ENCODE data around the gene FCGR2B. TPM values are rescaled to one million over a fixed set of nuclear protein-coding genes. Genes with fewer than 3 reads are reported as not detected.
A peak's percentile ranks its signal among the peaks of the same experiment; 100 is the strongest.

The FCGR2B gene
- total RNA-seq, 1 experiment from 2014 or later = 0.15 TPM

GRCh38 chr1:161725908-161726472 is 63.0 kb downstream of the FCGR2B start:
- intact Hi-C loops (cut with micrococcal nuclease; ENCODE audit: unreplicated experiment) = no loop called here
- POLR2A ChIA-PET = no interaction called here
- ATAC-seq = peak; percentile 70
- in situ Hi-C loops (cut with HindIII; ENCODE audit: low pct_unique_long_range_greater_than_20kb, low sequenced_read_pairs) = loop anchor here (25.0 kb wide), 1 partner anchor 189 kb away; the partner anchor contains the start of gene FCGR3A
- Histone ChIP-seq H3K4me3 (ENCODE audit: low read depth in 2 of 2, low read length in 2 of 2) (peak overlapping the region; percentile 56 to 89), H3K27me3 (ENCODE audit: control insufficient read depth, insufficient read depth, low read length) (no peaks in the 10 kb centered on the region), H3K4me1 (ENCODE audit: control insufficient read depth, insufficient read depth, low read length) (peaks cover 6% of the 10 kb centered on the region; the same call in 1 of the 2 replicates), H3K27ac (ENCODE audit: low read length) (peak overlapping the region; percentile 68), H3K36me3 (ENCODE audit: control insufficient read depth, insufficient read depth, low read length) (no peaks in the 10 kb centered on the region; the same call in 1 of the 2 replicates), H3K9me3 (ENCODE audit: control insufficient read depth, insufficient read depth, low read depth, low read length) (no peaks in the 10 kb centered on the region)
- DNase-seq (ENCODE audit: low read depth, low spot score) = no peak
- CTCF ChIA-PET = interaction anchor here (1.4 to 2.4 kb wide), 2 partner anchors 12 to 15 kb away, joined by 4 to 9 read pairs; no protein-coding TSS in a partner anchor
- TF ChIP-seq REST (IDR thresholded peaks at IDR 0.05; ENCODE audit: insufficient read depth in 1 of 2, low read depth in 2 of 2, low read length in 1 of 2) (no peak), SIN3A (IDR thresholded peaks at IDR 0.05; ENCODE audit: borderline replicate concordance, insufficient read depth, low read depth, low read length) (no peak), POLR2AphosphoS5 (IDR thresholded peaks at IDR 0.05; ENCODE audit: low read depth, low read length) (no peak), CTCF (IDR thresholded peaks at IDR 0.05) (peak; percentile 28), TCF7L2 (IDR thresholded peaks at IDR 0.05; ENCODE audit: low read depth, low read length) (peak; percentile 73)
- BruUV-seq (replicated peaks) = no TSS peak

GRCh38 chr1:161726473-161727255 is 63.7 kb downstream of the FCGR2B start:
- peaks cover 6% of the 10 kb centered on the region; the same call in 1 of the 2 replicates for H3K4me1 ChIP-seq (ENCODE audit: control insufficient read depth, insufficient read depth, low read length)
- peak overlapping the region; percentile 75 for H3K27ac ChIP-seq (ENCODE audit: low read length)
- peak; percentile 84 for ATAC-seq
- no peak for DNase-seq (ENCODE audit: low read depth, low spot score)
- no peaks in the 10 kb centered on the region; the same call in 1 of the 2 replicates for H3K36me3 ChIP-seq (ENCODE audit: control insufficient read depth, insufficient read depth, low read length)
- no peaks in the 10 kb centered on the region for H3K9me3 ChIP-seq (ENCODE audit: control insufficient read depth, insufficient read depth, low read depth, low read length)
- TF ChIP-seq SIN3A (IDR thresholded peaks at IDR 0.05; ENCODE audit: borderline replicate concordance, insufficient read depth, low read depth, low read length) (0 out of 2 replicates have a peak, but pooled peaks have one; percentile 61), REST (IDR thresholded peaks at IDR 0.05; ENCODE audit: insufficient read depth in 1 of 2, low read depth in 2 of 2, low read length in 1 of 2) (peak in 1 of 2 experiments; percentile 5; a peak in 1 of 4 replicates), POLR2AphosphoS5 (IDR thresholded peaks at IDR 0.05; ENCODE audit: low read depth, low read length) (peak; percentile 65; the same call in 1 of the 2 replicates), CTCF (IDR thresholded peaks at IDR 0.05) (no peak)
- ChIA-PET POLR2A (no interaction called here), CTCF (interaction anchor here (0.6 to 2.4 kb wide), 4 partner anchors 11 to 242 kb away, joined by 3 to 9 read pairs (median 4); partner anchors contain the start of gene DUSP12)
- intact Hi-C loops (cut with micrococcal nuclease; ENCODE audit: unreplicated experiment) = no loop called here
- peak overlapping the region; percentile 56 to 89 for H3K4me3 ChIP-seq (ENCODE audit: low read depth in 2 of 2, low read length in 2 of 2)
- BruUV-seq (replicated peaks) = no TSS peak
- in situ Hi-C loops (cut with HindIII; ENCODE audit: low pct_unique_long_range_greater_than_20kb, low sequenced_read_pairs) = loop anchor here (25.0 kb wide), 1 partner anchor 189 kb away; the partner anchor contains the start of gene FCGR3A
- no peaks in the 10 kb centered on the region for H3K27me3 ChIP-seq (ENCODE audit: control insufficient read depth, insufficient read depth, low read length)
